Natural killer cell (primary cell): ENCODE data around the gene GPATCH2. TPM values are rescaled to one million over a fixed set of nuclear protein-coding genes. Genes with fewer than 3 reads are reported as not detected.

Experiments used
- ATAC-seq, 3 donors: fragments of 150-1000 bp in 2 of 3; fragments of 200-7000 bp in 1 of 3; cut with Tn5 transposase; 1 replicate in 1 of 3; 2 replicates in 2 of 3; pipeline ENCODE4 v1.10.0; 2021; ENCODE audit warnings: mild to moderate bottlenecking in 2 of 3, moderate library complexity in 2 of 3
- DNase-seq, 2 donors: peaks; one replicate each; pipeline versions ENCODE4 v3.0.0 to v3.0.0-alpha.2; 2013 to 2021; ENCODE audit warnings: mixed read lengths in 1 of 2
- H3K27ac ChIP-seq: one replicate; pipeline ENCODE4 v1.5.1; 2013; ENCODE audit warnings: mild to moderate bottlenecking, low read length
- H3K27me3 ChIP-seq: one replicate; pipeline ENCODE4 v1.6.1; 2013; ENCODE audit warnings: low read length; ENCODE audit not compliant: control insufficient read depth, insufficient read depth
- H3K36me3 ChIP-seq: one replicate; pipeline ENCODE4 v1.6.1; 2013; ENCODE audit warnings: low read length; ENCODE audit not compliant: control insufficient read depth, insufficient read depth
- H3K4me1 ChIP-seq: one replicate; pipeline ENCODE4 v1.6.1; 2013; ENCODE audit warnings: low read length; ENCODE audit not compliant: control insufficient read depth, insufficient read depth
- H3K4me3 ChIP-seq: one replicate; pipeline ENCODE4 v1.5.1; 2013; ENCODE audit warnings: low read length
- H3K9me3 ChIP-seq: one replicate; pipeline ENCODE4 v1.6.1; 2013; ENCODE audit warnings: low read length; ENCODE audit not compliant: control insufficient read depth, insufficient read depth
- H3K27ac Mint-ChIP-seq, 2 donors: one replicate each; pipeline ENCODE4 v1.8.0; 2022; ENCODE audit warnings: mild to moderate bottlenecking in 2 of 2, mixed read lengths in 2 of 2, moderate library complexity in 1 of 2
- H3K27me3 Mint-ChIP-seq, 2 donors: one replicate each; pipeline ENCODE4 v1.8.0; 2022; ENCODE audit warnings: low read depth in 2 of 2, mixed read lengths in 2 of 2
- H3K36me3 Mint-ChIP-seq: one replicate; pipeline ENCODE4 v1.8.0; 2022; ENCODE audit warnings: mixed read lengths
- H3K4me1 Mint-ChIP-seq, 2 donors: one replicate each; pipeline ENCODE4 v1.8.0; 2022; ENCODE audit warnings: mixed read lengths in 2 of 2
- H3K4me3 Mint-ChIP-seq: one replicate; pipeline ENCODE4 v1.8.0; 2022; ENCODE audit warnings: mild to moderate bottlenecking, moderate library complexity, mixed read lengths
- H3K9me3 Mint-ChIP-seq, 2 donors: one replicate each; pipeline ENCODE4 v1.8.0; 2022; ENCODE audit warnings: mixed read lengths in 2 of 2
- CTCF ChIP-seq: fragments of 200-600 bp; IDR thresholded peaks from one replicate; pipeline ENCODE4 v1.8.0; 2022; ENCODE audit warnings: antibody characterized with exemption
- WGBS: methylation state at CpG from one replicate; pipeline ENCODE4 v1.1.7; 2013; ENCODE audit warnings: missing lambda C conversion rate; ENCODE audit not compliant: insufficient coverage; 5-methylcytosine and 5-hydroxymethylcytosine counted together
- intact Hi-C: fragments of 100-400 bp; cut with micrococcal nuclease; formaldehyde crosslinking; loops from one replicate; pipeline ENCODE4 v1.14.2; 2022
- total RNA-seq, 4 donors: library from RNA; stranded (reverse); fragments of 120-200 nt in 1 of 4; gene quantifications; one replicate each; pipeline versions ENCODE4 v1.2.3 to v1.2.4, GENCODE V29; 2013 to 2022

Gene GPATCH2
- total RNA-seq, 3 donors from 2014 or later (not counting 1 experiment from before 2014, with no cell fraction given) = 10.4 to 15.4 (median 11.7) TPM

- Mint-ChIP-seq H3K4me1 (no peaks in the 10 kb centered on the region), H3K9me3 (peaks cover 21 to 31% of the 10 kb centered on the region in 2 donors), H3K27ac (no peak overlapping the region), H3K4me3 (no peak overlapping the region), H3K36me3 (peaks cover 7% of the 10 kb centered on the region), H3K27me3 (no peaks in the 10 kb centered on the region)
- Histone ChIP-seq H3K36me3 (no peaks in the 10 kb centered on the region), H3K27me3 (no peaks in the 10 kb centered on the region), H3K4me3 (no peak overlapping the region), H3K9me3 (peaks cover 8% of the 10 kb centered on the region), H3K4me1 (no peaks in the 10 kb centered on the region), H3K27ac (no peak overlapping the region)
- no peak for TF ChIP-seq CTCF
- ATAC-seq (no peak), DNase-seq (no peak)
- 71% methylated on average over 5 of the region's 5 CpGs for WGBS
- intact Hi-C loops = no loop called here
Observed at GRCh38 chr1:217379336-217379735, 251.6 kb downstream of the GPATCH2 start.

Other genes with a start within 250 kb of the GPATCH2 start
- not detected for gene SPATA17, start 254 bp upstream of the GPATCH2 start, total RNA-seq